IMR-90 (cell line): ENCODE data around the gene ZSCAN5A. TPM values are rescaled to one million over a fixed set of nuclear protein-coding genes. Genes with fewer than 3 reads are reported as not detected.

Experiments
- ATAC-seq: fragments of 200-7000 bp; cut with Tn5 transposase; 2 replicates; pipeline ENCODE4 v1.9.1; 2020; ENCODE audit warnings: low read depth, mild to moderate bottlenecking, moderate library complexity
- BruUV-seq: library from RNA; stranded (reverse); fragments of 400-500 nt; replicated peaks from 2 replicates; lab custom pipeline; 2021; lab: Mats Ljungman, UMichigan
- CTCF ChIA-PET: fragments of 300-600 bp; formaldehyde crosslinking; extraction: SDS; loops from one replicate; lab custom pipeline; 2021; ENCODE audit warnings: antibody characterized with exemption; lab: Yijun Ruan, JAX
- POLR2A ChIA-PET: fragments of 300-600 bp; sonication (Branson Sonifier 250); formaldehyde crosslinking; loops from one replicate; lab custom pipeline; 2022; ENCODE audit warnings: antibody characterized with exemption; ENCODE audit not compliant: unreplicated experiment; lab: Charles Lee
- DNase-seq: peaks from one replicate; pipeline ENCODE4 v3.0.0; 2013
- H2AFZ ChIP-seq: replicated peaks from 2 replicates; pipeline ENCODE3; 2013; ENCODE audit warnings: low read length, mild to moderate bottlenecking; ENCODE audit not compliant: poor library complexity
- H2AK5ac ChIP-seq: 2 replicates; pipeline ENCODE4 v1.6.1; 2013; ENCODE audit warnings: low read depth, low read length, inconsistent platforms
- H2AK9ac ChIP-seq: replicated peaks from 2 replicates; pipeline ENCODE3; 2013; ENCODE audit warnings: mild to moderate bottlenecking, low read depth, low read length, moderate library complexity; ENCODE audit not compliant: poor library complexity
- H2BK120ac ChIP-seq: 2 replicates; pipeline ENCODE4 v1.6.1; 2013; ENCODE audit warnings: low read depth, low read length, inconsistent platforms
- H2BK15ac ChIP-seq: 3 replicates; pipeline ENCODE4 v1.6.1; 2013; ENCODE audit warnings: low read depth, low read length, inconsistent platforms
- H2BK20ac ChIP-seq: 2 replicates; pipeline ENCODE4 v1.6.1; 2013; ENCODE audit warnings: low read depth, mild to moderate bottlenecking, inconsistent platforms, low read length, moderate library complexity
- H2BK5ac ChIP-seq: 2 replicates; pipeline ENCODE4 v1.6.1; 2013; ENCODE audit warnings: mild to moderate bottlenecking, low read depth, low read length, inconsistent platforms; ENCODE audit not compliant: poor library complexity, severe bottlenecking
- H3K14ac ChIP-seq: replicated peaks from 2 replicates; pipeline ENCODE4 v1.6.1; 2013; ENCODE audit warnings: low read depth, low read length, inconsistent platforms
- H3K18ac ChIP-seq: 2 replicates; pipeline ENCODE4 v1.6.1; 2013; ENCODE audit warnings: low read depth, low read length, control low read depth
- H3K23ac ChIP-seq: 2 replicates; pipeline ENCODE4 v1.6.1; 2013; ENCODE audit warnings: low read depth, low read length, inconsistent platforms
- H3K27ac ChIP-seq: 2 replicates; pipeline ENCODE4 v1.5.1; 2013; ENCODE audit warnings: mild to moderate bottlenecking, control low read depth, low read length; ENCODE audit not compliant: insufficient read depth
- H3K27me3 ChIP-seq: 2 replicates; pipeline ENCODE4 v1.6.1; 2013; ENCODE audit warnings: low read length; ENCODE audit not compliant: control insufficient read depth, insufficient read depth
- H3K36me3 ChIP-seq: 2 replicates; pipeline ENCODE4 v1.6.1; 2013; ENCODE audit warnings: low read length, mixed read lengths; ENCODE audit not compliant: control insufficient read depth, insufficient read depth
- H3K4ac ChIP-seq: 2 replicates; pipeline ENCODE4 v1.6.1; 2013; ENCODE audit warnings: low read depth, low read length, inconsistent platforms
- H3K4me1 ChIP-seq: 2 replicates; pipeline ENCODE4 v1.6.1; 2013; ENCODE audit warnings: low read length, mixed read lengths; ENCODE audit not compliant: control insufficient read depth, insufficient read depth
- H3K4me2 ChIP-seq: 2 replicates; pipeline ENCODE4 v1.6.1; 2013; ENCODE audit warnings: low read depth, mild to moderate bottlenecking, control low read depth, low read length, moderate library complexity
- H3K4me3 ChIP-seq: 2 replicates; pipeline ENCODE4 v1.5.1; 2013; ENCODE audit warnings: low read depth, mild to moderate bottlenecking, control low read depth, low read length, moderate library complexity; ENCODE audit not compliant: insufficient read depth
- H3K56ac ChIP-seq: 2 replicates; pipeline ENCODE4 v1.6.1; 2013; ENCODE audit warnings: low read length, inconsistent platforms; ENCODE audit not compliant: insufficient read depth; ENCODE audit errors: extremely low read depth
- H3K79me1 ChIP-seq, 2 experiments: 2 replicates each; pipeline ENCODE4 v1.6.1; 2013; ENCODE audit warnings: low read length in 2 of 2, inconsistent platforms in 1 of 2, low read depth in 1 of 2
- H3K9ac ChIP-seq: 2 replicates; pipeline ENCODE4 v1.6.1; 2013; ENCODE audit warnings: low read depth, low read length, control low read depth
- H3K9me1 ChIP-seq: 2 replicates; pipeline ENCODE4 v1.6.1; 2013; ENCODE audit warnings: low read length, inconsistent platforms; ENCODE audit not compliant: insufficient read depth
- H3K9me3 ChIP-seq: 2 replicates; pipeline ENCODE4 v1.6.1; 2013; ENCODE audit warnings: low read length; ENCODE audit not compliant: control insufficient read depth, insufficient read depth
- H4K20me1 ChIP-seq: 2 replicates; pipeline ENCODE4 v1.6.1; 2013; ENCODE audit warnings: low read length, inconsistent platforms; ENCODE audit not compliant: insufficient read depth
- H4K5ac ChIP-seq: 2 replicates; pipeline ENCODE4 v1.6.1; 2013; ENCODE audit warnings: mild to moderate bottlenecking, low read depth, low read length, control low read depth
- H4K8ac ChIP-seq, 2 experiments: 2 replicates each; pipeline ENCODE4 v1.6.1; 2013; ENCODE audit warnings: low read depth in 2 of 2, low read length in 2 of 2, control low read depth in 1 of 2, inconsistent platforms in 1 of 2
- H4K91ac ChIP-seq: 2 replicates; pipeline ENCODE4 v1.6.1; 2013; ENCODE audit warnings: low read depth, low read length, inconsistent platforms; ENCODE audit not compliant: insufficient read depth
- BHLHE40 ChIP-seq: fragments of 150-350 bp; IDR thresholded peaks from 2 replicates; pipeline ENCODE4 v1.6.1; 2016; ENCODE audit warnings: mild to moderate bottlenecking, low read depth, low read length
- CEBPB ChIP-seq: IDR thresholded peaks from 2 replicates; pipeline ENCODE4 v1.6.1; 2012; ENCODE audit warnings: low read depth, low read length, improper control_type of control experiment
- CHD1 ChIP-seq: IDR thresholded peaks from 2 replicates; pipeline ENCODE4 v1.6.1; 2012; ENCODE audit warnings: low read depth, low read length, improper control_type of control experiment
- FOS ChIP-seq: fragments of 150-350 bp; IDR thresholded peaks from 2 replicates; pipeline ENCODE4 v1.6.1; 2016; ENCODE audit warnings: low read depth, low read length
- MAFK ChIP-seq: IDR thresholded peaks from 2 replicates; pipeline ENCODE4 v1.6.1; 2012; ENCODE audit warnings: low read depth, low read length, improper control_type of control experiment
- MXI1 ChIP-seq: IDR thresholded peaks from 2 replicates; pipeline ENCODE4 v1.6.1; 2012; ENCODE audit warnings: low read depth, mild to moderate bottlenecking, low read length, moderate library complexity, borderline replicate concordance
- NFE2L2 ChIP-seq: fragments of 150-350 bp; IDR thresholded peaks from 2 replicates; pipeline ENCODE4 v1.6.1; 2016; ENCODE audit warnings: low read depth, mild to moderate bottlenecking, low read length
- POLR2A ChIP-seq: IDR thresholded peaks from 2 replicates; pipeline ENCODE4 v1.6.1; 2012; ENCODE audit warnings: mild to moderate bottlenecking, low read depth, low read length
- RCOR1 ChIP-seq: IDR thresholded peaks from 2 replicates; pipeline ENCODE4 v1.6.1; 2012; ENCODE audit warnings: mild to moderate bottlenecking, low read length, improper control_type of control experiment; ENCODE audit not compliant: insufficient replicate concordance
- WGBS, 2 experiments: methylation state at CpG; one replicate each; pipeline versions ENCODE4 v1.1.5 to v1.1.7; 2013; ENCODE audit warnings: missing lambda C conversion rate in 2 of 2; ENCODE audit not compliant: insufficient read length in 1 of 2; ENCODE audit errors: extremely low coverage in 2 of 2; 5-methylcytosine and 5-hydroxymethylcytosine counted together
- dilution Hi-C: fragments of 300-500 bp; cut with HindIII; formaldehyde crosslinking; loops from one replicate; pipeline ENCODE4 v1.14.3; 2018; ENCODE audit warnings: low sequenced_read_pairs; ENCODE audit not compliant: unreplicated experiment
- in situ Hi-C: fragments of 300-500 bp; cut with MboI; formaldehyde crosslinking; loops from 3 replicates; pipeline ENCODE4 v1.14.3; 2019; ENCODE audit warnings: low sequenced_read_pairs, inconsistent platforms, mixed read lengths
- intact Hi-C: fragments of 100-400 bp; cut with micrococcal nuclease; formaldehyde crosslinking; loops from 2 replicates; pipeline ENCODE4 v1.10.0; 2022
- polyA plus RNA-seq, 3 experiments: library from polyadenylated mRNA; depleted of rRNA; stranded (reverse); fragments of >200 nt; gene quantifications; 2 replicates each; pipeline ENCODE4 v1.2.3, GENCODE V29; 2012; ENCODE audit warnings: low replicate concordance in 1 of 3
- total RNA-seq: library from RNA; depleted of rRNA; stranded (reverse); fragments of >200 nt; gene quantifications from 2 replicates; pipeline ENCODE4 v1.2.3, GENCODE V29; 2012
- TF ChIP-seq, protein P1 (sequence below): conservative IDR thresholded peaks from 2 replicates; pipeline ENCODE4 v1.5.1; 2012; ENCODE audit warnings: mild to moderate bottlenecking, low read depth, low read length, improper control_type of control experiment
- TF ChIP-seq, protein P2 (sequence below): fragments of 150-350 bp; IDR thresholded peaks from 2 replicates; pipeline ENCODE4 v1.6.1; 2017; ENCODE audit warnings: mild to moderate bottlenecking, antibody characterized with exemption, low read length, low read depth

Gene ZSCAN5A
- total and polyA plus RNA-seq, 2 of the 4 experiments (the other 2 are of a cell fraction): 4.3 to 5.0 TPM

DNA sequence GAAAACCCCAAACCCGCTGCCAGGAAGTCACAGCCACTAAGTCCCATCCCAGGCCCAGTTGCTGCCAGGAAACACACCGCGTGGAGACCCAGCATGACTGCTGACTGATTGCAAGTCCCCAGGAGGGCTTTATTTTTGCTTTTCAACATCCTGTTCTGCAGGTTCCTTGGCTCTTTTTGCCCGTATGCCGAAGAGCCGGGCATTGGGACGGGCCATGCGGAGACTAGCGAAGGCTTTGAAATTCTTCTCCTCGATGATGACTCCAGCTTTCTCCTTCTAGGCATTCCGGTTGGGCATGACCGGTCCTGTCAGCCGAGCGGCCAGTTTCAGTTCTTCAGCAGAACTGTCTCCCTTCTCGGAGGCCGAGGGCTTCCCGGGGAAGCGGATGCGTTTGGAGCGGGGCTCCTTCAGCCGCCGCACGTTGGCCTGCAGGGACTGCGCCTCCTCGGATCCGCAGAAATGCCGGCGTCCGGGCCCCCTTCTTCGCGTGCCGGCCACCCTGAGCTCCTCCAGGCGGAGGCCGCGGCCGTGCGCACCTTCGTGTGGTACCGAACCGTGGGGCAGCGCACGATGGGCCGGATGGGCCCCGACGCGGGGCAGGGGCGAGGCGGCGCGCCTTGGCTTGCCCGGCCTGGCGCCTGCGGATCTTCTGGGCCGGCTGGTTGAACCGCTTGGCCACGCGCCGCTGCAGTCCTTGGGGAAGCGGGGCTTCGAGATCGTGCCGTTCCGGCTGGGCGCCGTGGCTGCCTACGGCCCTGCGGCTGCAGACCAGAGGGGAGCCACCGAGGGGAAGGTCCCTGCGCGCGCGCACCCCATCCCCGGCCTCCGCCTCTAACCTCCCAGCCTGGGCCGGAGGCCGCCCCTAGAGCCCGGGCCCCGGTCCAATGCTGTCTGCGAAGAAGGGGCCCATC is 97.3 kb downstream of the ZSCAN5A start (continued):
- TF ChIP-seq, protein P1, sequence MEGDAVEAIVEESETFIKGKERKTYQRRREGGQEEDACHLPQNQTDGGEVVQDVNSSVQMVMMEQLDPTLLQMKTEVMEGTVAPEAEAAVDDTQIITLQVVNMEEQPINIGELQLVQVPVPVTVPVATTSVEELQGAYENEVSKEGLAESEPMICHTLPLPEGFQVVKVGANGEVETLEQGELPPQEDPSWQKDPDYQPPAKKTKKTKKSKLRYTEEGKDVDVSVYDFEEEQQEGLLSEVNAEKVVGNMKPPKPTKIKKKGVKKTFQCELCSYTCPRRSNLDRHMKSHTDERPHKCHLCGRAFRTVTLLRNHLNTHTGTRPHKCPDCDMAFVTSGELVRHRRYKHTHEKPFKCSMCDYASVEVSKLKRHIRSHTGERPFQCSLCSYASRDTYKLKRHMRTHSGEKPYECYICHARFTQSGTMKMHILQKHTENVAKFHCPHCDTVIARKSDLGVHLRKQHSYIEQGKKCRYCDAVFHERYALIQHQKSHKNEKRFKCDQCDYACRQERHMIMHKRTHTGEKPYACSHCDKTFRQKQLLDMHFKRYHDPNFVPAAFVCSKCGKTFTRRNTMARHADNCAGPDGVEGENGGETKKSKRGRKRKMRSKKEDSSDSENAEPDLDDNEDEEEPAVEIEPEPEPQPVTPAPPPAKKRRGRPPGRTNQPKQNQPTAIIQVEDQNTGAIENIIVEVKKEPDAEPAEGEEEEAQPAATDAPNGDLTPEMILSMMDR: no peak

- H2BK15ac ChIP-seq: no peak overlapping the region
- dilution Hi-C loops (no loop called here), in situ Hi-C loops (no loop called here), intact Hi-C loops (no loop called here)
- ATAC-seq (no peak), DNase-seq (no peak)
- no peak overlapping the region for H2BK120ac ChIP-seq
- H4K20me1 ChIP-seq: no peaks in the 10 kb centered on the region
- no peak overlapping the region for H3K4ac ChIP-seq
- H3K4me3 ChIP-seq: no peak overlapping the region
- H3K36me3 ChIP-seq: no peaks in the 10 kb centered on the region
- POLR2A ChIA-PET: no interaction called here
- no peaks in the 10 kb centered on the region for H3K79me1 ChIP-seq
- H3K9me1 ChIP-seq: no peaks in the 10 kb centered on the region
- no peak overlapping the region for H3K56ac ChIP-seq
- H2AK9ac ChIP-seq: no peak overlapping the region
- no peak overlapping the region for H3K14ac ChIP-seq
- H4K8ac ChIP-seq: no peak overlapping the region
- no peaks in the 10 kb centered on the region for H3K4me1 ChIP-seq
- no peak overlapping the region for H3K23ac ChIP-seq
- no peaks in the 10 kb centered on the region for H3K27me3 ChIP-seq
- H3K18ac ChIP-seq: no peak overlapping the region
- H3K27ac ChIP-seq: no peak overlapping the region
- no peak overlapping the region for H3K9ac ChIP-seq
- CTCF ChIA-PET: interaction anchor here (1.0 kb wide), 1 partner anchor 9 kb away, joined by 3 read pairs; no protein-coding TSS in a partner anchor
- H4K91ac ChIP-seq: no peak overlapping the region
- no peak overlapping the region for H2AK5ac ChIP-seq
- no peak overlapping the region for H4K5ac ChIP-seq
- peaks cover 2% of the 10 kb centered on the region; the same call in 1 of the 2 replicates for H3K9me3 ChIP-seq
- WGBS, 2 experiments: no CpG with 5 or more reads among the region's 4 CpGs
- H2BK20ac ChIP-seq: no peak overlapping the region
- H2BK5ac ChIP-seq: no peak overlapping the region
- no TSS peak for BruUV-seq
- H3K4me2 ChIP-seq: no peak overlapping the region
- H2AFZ ChIP-seq: no peak overlapping the region
- TF ChIP-seq FOS: no peak
- TF ChIP-seq CEBPB: no peak
- TF ChIP-seq, protein P1: no peak
- TF ChIP-seq POLR2A: no peak
- TF ChIP-seq CHD1: no peak
- no peak for TF ChIP-seq MXI1
- TF ChIP-seq, protein P2, sequence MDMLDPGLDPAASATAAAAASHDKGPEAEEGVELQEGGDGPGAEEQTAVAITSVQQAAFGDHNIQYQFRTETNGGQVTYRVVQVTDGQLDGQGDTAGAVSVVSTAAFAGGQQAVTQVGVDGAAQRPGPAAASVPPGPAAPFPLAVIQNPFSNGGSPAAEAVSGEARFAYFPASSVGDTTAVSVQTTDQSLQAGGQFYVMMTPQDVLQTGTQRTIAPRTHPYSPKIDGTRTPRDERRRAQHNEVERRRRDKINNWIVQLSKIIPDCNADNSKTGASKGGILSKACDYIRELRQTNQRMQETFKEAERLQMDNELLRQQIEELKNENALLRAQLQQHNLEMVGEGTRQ: no peak
- no peak for TF ChIP-seq MAFK
- no peak for TF ChIP-seq RCOR1
- no peak for TF ChIP-seq BHLHE40
- no peak for TF ChIP-seq NFE2L2
These were observed 102.9 kb downstream of the ZSCAN5A start for GRCh38 chr19:56211718-56212117.
